OCI-M2 (cell line): ENCODE measurements around the gene NRXN3.

Experiments
- DNase-seq: peaks from one replicate; lab custom pipeline; 2025; ENCODE audit not compliant: unreplicated experiment; lab: John Stamatoyannopoulos, UW

The NRXN3 gene

GRCh38 chr14:79180656-79181055, 1010.5 kb downstream of the NRXN3 start:
- DNase-seq = no peak

- no peak for DNase-seq
Observed at GRCh38 chr14:79186523-79186922, 1016.4 kb downstream of the NRXN3 start.

GRCh38 chr14:79193689-79194477, 1023.7 kb downstream of the NRXN3 start:
- DNase-seq = no peak

GRCh38 chr14:79196216-79196615, 1026.0 kb downstream of the NRXN3 start:
- DNase-seq = no peak

GRCh38 chr14:79197516-79197915, 1027.3 kb downstream of the NRXN3 start:
- DNase-seq = no peak

GRCh38 chr14:79199217-79199616, 1029.0 kb downstream of the NRXN3 start:
- no peak for DNase-seq

GRCh38 chr14:79201564-79202207, 1031.5 kb downstream of the NRXN3 start:
- DNase-seq = no peak

- no peak for DNase-seq
Observed at GRCh38 chr14:79204591-79204990, 1034.4 kb downstream of the NRXN3 start.

GRCh38 chr14:79209418-79209817, 1039.2 kb downstream of the NRXN3 start:
- no peak for DNase-seq

GRCh38 chr14:79225815-79226214, 1055.6 kb downstream of the NRXN3 start:
- DNase-seq = no peak

- no peak for DNase-seq
Observed at GRCh38 chr14:79229383-79229909, 1059.3 kb downstream of the NRXN3 start.

GRCh38 chr14:79242666-79243065, 1072.5 kb downstream of the NRXN3 start:
- DNase-seq = no peak

GRCh38 chr14:79246173-79246572, 1076.0 kb downstream of the NRXN3 start:
- DNase-seq = no peak

- no peak for DNase-seq
Observed at GRCh38 chr14:79248126-79248525, 1078.0 kb downstream of the NRXN3 start.

- no peak for DNase-seq
Observed at GRCh38 chr14:79248771-79249170, 1078.6 kb downstream of the NRXN3 start.

- no peak for DNase-seq
Observed at GRCh38 chr14:79251278-79251677, 1081.1 kb downstream of the NRXN3 start.

- DNase-seq = no peak
Observed at GRCh38 chr14:79253576-79253975, 1083.4 kb downstream of the NRXN3 start.

- DNase-seq = no peak
Observed at GRCh38 chr14:79254069-79254775, 1084.0 kb downstream of the NRXN3 start.

- DNase-seq = no peak
Observed at GRCh38 chr14:79256380-79256779, 1086.2 kb downstream of the NRXN3 start.

GRCh38 chr14:79260406-79260805, 1090.2 kb downstream of the NRXN3 start:
- no peak for DNase-seq

GRCh38 chr14:79265366-79265946, 1095.3 kb downstream of the NRXN3 start:
- DNase-seq = no peak
